ENCODE measurements around the gene PSMA6.

Gene PSMA6

GRCh38 chr14:35255711-35256110, 36.5 kb upstream of the PSMA6 start:
- DNase-seq = no peak

GRCh38 chr14:35257809-35258208, 34.4 kb upstream of the PSMA6 start:
- in situ Hi-C loops (cut with HindIII; ENCODE audit: low pct_ligation_motif_present, low sequenced_read_pairs) = no loop called here
- Histone ChIP-seq H3K4me3 (ENCODE audit: low read depth, low read length) (no peak overlapping the region), H3K27me3 (replicated peaks) (no peaks in the 10 kb centered on the region), H3K36me3 (replicated peaks) (no peaks in the 10 kb centered on the region), H3K27ac (no peak overlapping the region)
- TF ChIP-seq CTCF (IDR thresholded peaks at IDR 0.05; ENCODE audit: low read depth, low read length, missing control alignments) = no peak
- DNase-seq = peak; percentile 6

More at GRCh38 chr14:35255711-35256110, 36.5 kb upstream of the PSMA6 start:
- Histone ChIP-seq H3K4me3 (ENCODE audit: low read depth, low read length) (no peak overlapping the region), H3K27ac (no peak overlapping the region), H3K27me3 (replicated peaks) (no peaks in the 10 kb centered on the region), H3K36me3 (replicated peaks) (no peaks in the 10 kb centered on the region)
- in situ Hi-C loops (cut with HindIII; ENCODE audit: low pct_ligation_motif_present, low sequenced_read_pairs) = no loop called here
- no peak for TF ChIP-seq CTCF (IDR thresholded peaks at IDR 0.05; ENCODE audit: low read depth, low read length, missing control alignments)

GRCh38 chr14:35258420-35258819, 33.8 kb upstream of the PSMA6 start:
- Histone ChIP-seq H3K27ac (no peak overlapping the region), H3K4me3 (ENCODE audit: low read depth, low read length) (no peak overlapping the region), H3K27me3 (replicated peaks) (no peaks in the 10 kb centered on the region), H3K36me3 (replicated peaks) (no peaks in the 10 kb centered on the region)
- DNase-seq = no peak
- TF ChIP-seq CTCF (IDR thresholded peaks at IDR 0.05; ENCODE audit: low read depth, low read length, missing control alignments) = no peak
- in situ Hi-C loops (cut with HindIII; ENCODE audit: low pct_ligation_motif_present, low sequenced_read_pairs) = no loop called here

- peak; percentile 23 for TF ChIP-seq CTCF (IDR thresholded peaks at IDR 0.05; ENCODE audit: low read depth, low read length, missing control alignments)
- no peak overlapping the region for H3K4me3 ChIP-seq (ENCODE audit: low read depth, low read length)
- H3K27ac ChIP-seq = no peak overlapping the region
- H3K36me3 ChIP-seq (replicated peaks) = no peaks in the 10 kb centered on the region
- H3K27me3 ChIP-seq (replicated peaks) = no peaks in the 10 kb centered on the region
- DNase-seq = no peak
- in situ Hi-C loops (cut with HindIII; ENCODE audit: low pct_ligation_motif_present, low sequenced_read_pairs) = no loop called here
Observed at GRCh38 chr14:35261774-35262173, 30.4 kb upstream of the PSMA6 start.

GRCh38 chr14:35262436-35262835, 29.7 kb upstream of the PSMA6 start:
- Histone ChIP-seq H3K4me3 (ENCODE audit: low read depth, low read length) (no peak overlapping the region), H3K36me3 (replicated peaks) (no peaks in the 10 kb centered on the region), H3K27me3 (replicated peaks) (no peaks in the 10 kb centered on the region), H3K27ac (no peak overlapping the region)
- in situ Hi-C loops (cut with HindIII; ENCODE audit: low pct_ligation_motif_present, low sequenced_read_pairs) = no loop called here
- no peak for DNase-seq
- TF ChIP-seq CTCF (IDR thresholded peaks at IDR 0.05; ENCODE audit: low read depth, low read length, missing control alignments) = no peak

GRCh38 chr14:35268946-35269345, 23.2 kb upstream of the PSMA6 start:
- no peak for DNase-seq
- no peak for TF ChIP-seq CTCF (IDR thresholded peaks at IDR 0.05; ENCODE audit: low read depth, low read length, missing control alignments)
- Histone ChIP-seq H3K36me3 (replicated peaks) (no peaks in the 10 kb centered on the region), H3K4me3 (ENCODE audit: low read depth, low read length) (no peak overlapping the region), H3K27ac (no peak overlapping the region), H3K27me3 (replicated peaks) (no peaks in the 10 kb centered on the region)
- in situ Hi-C loops (cut with HindIII; ENCODE audit: low pct_ligation_motif_present, low sequenced_read_pairs) = no loop called here

All from brain microvascular endothelial cell (primary cell).